Spleen (tissue), 7 donors: ENCODE data around the gene RPP25L.

Experiments used
- POLR2A ChIP-seq, 3 donors: fragments of 450-650 bp; IDR thresholded peaks; one replicate each; pipeline ENCODE4 v1.5.1; 2017; ENCODE audit warnings: antibody characterized with exemption in 3 of 3, mild to moderate bottlenecking in 1 of 3
- TF ChIP-seq, protein P1 (sequence below), 11 experiments: fragments of 200-600 bp in 7 of 11; fragments of 450-650 bp in 4 of 11; sonication (generic) in 4 of 11; IDR thresholded peaks in 8 of 11; conservative IDR thresholded peaks in 3 of 11; 1 replicate in 7 of 11; 2 replicates in 4 of 11; pipeline versions ENCODE4 v1.4.0 to v1.8.0; 2016 to 2021; ENCODE audit warnings: antibody characterized with exemption in 11 of 11, inconsistent platforms in 4 of 11, mild to moderate bottlenecking in 1 of 11
- donor health status: DM: no; HTN: no; CAD: no; lungs with moderate emphysema.
- donor health status: DM: no; HTN: no; CAD: no.
- donor health status: DM: no; HTN: no; CAD: no.

DNA sequence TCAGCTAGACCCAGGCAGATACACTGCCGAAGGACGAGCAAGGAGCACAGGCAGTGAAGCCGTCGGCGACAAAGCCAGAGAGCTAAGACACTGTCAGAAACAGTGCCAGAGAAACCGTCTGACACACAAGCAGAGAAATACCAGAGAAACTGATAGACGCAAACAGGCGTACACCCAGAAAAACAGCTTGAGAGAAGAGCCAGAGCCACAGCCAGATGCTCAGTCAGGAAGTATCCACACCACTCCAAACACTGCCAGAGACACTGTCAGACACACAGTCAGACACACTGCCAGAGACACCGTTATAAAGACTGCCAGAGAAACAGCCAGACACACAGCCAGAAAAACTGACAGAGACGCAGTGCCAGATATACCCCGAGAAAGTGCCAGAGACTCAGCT lies 41.5 kb downstream of the RPP25L start:
- TF ChIP-seq, protein P1, sequence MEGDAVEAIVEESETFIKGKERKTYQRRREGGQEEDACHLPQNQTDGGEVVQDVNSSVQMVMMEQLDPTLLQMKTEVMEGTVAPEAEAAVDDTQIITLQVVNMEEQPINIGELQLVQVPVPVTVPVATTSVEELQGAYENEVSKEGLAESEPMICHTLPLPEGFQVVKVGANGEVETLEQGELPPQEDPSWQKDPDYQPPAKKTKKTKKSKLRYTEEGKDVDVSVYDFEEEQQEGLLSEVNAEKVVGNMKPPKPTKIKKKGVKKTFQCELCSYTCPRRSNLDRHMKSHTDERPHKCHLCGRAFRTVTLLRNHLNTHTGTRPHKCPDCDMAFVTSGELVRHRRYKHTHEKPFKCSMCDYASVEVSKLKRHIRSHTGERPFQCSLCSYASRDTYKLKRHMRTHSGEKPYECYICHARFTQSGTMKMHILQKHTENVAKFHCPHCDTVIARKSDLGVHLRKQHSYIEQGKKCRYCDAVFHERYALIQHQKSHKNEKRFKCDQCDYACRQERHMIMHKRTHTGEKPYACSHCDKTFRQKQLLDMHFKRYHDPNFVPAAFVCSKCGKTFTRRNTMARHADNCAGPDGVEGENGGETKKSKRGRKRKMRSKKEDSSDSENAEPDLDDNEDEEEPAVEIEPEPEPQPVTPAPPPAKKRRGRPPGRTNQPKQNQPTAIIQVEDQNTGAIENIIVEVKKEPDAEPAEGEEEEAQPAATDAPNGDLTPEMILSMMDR (IDR thresholded peaks at IDR 0.05 in 8 of 11, conservative IDR thresholded peaks at IDR 0.05 in 3 of 11) = no peak
- no peak for TF ChIP-seq POLR2A (IDR thresholded peaks at IDR 0.05)
